WTC11 (cell line): ENCODE results near the gene PGRMC2. TPM values are rescaled to one million over a fixed set of nuclear protein-coding genes. Genes with fewer than 3 reads are reported as not detected.

ENCODE experiments used
- ATAC-seq: fragments of 200-7000 bp; cut with Tn5 transposase; 2 replicates; pipeline ENCODE4 v1.10.0; 2021; ENCODE audit warnings: mild to moderate bottlenecking, moderate library complexity
- CTCF ChIA-PET: fragments of 300-600 bp; sonication (Branson Sonifier 250); formaldehyde crosslinking; loops from one replicate; lab custom pipeline; 2021; ENCODE audit warnings: antibody characterized with exemption; lab: Charles Lee
- POLR2A ChIA-PET: fragments of 350-600 bp; sonication (Branson Sonifier 250); formaldehyde crosslinking; loops from one replicate; lab custom pipeline; 2021; ENCODE audit warnings: antibody characterized with exemption; lab: Charles Lee
- DNase-seq: peaks from one replicate; pipeline ENCODE4 v3.0.0; 2021; ENCODE audit warnings: low spot score
- H3K27ac Mint-ChIP-seq: 2 replicates; pipeline ENCODE4 v1.8.0; 2021; ENCODE audit warnings: mixed read lengths
- H3K27me3 Mint-ChIP-seq: 2 replicates; pipeline ENCODE4 v1.8.0; 2021; ENCODE audit warnings: low read depth, mild to moderate bottlenecking, moderate library complexity, mixed read lengths
- H3K36me3 Mint-ChIP-seq: 2 replicates; pipeline ENCODE4 v1.8.0; 2021; ENCODE audit warnings: mixed read lengths
- H3K4me1 Mint-ChIP-seq: 2 replicates; pipeline ENCODE4 v1.8.0; 2022; ENCODE audit warnings: mixed read lengths
- H3K4me3 Mint-ChIP-seq: 2 replicates; pipeline ENCODE4 v1.8.0; 2021; ENCODE audit warnings: mild to moderate bottlenecking, moderate library complexity, mixed read lengths
- H3K9me3 Mint-ChIP-seq: 2 replicates; pipeline ENCODE4 v1.8.0; 2021; ENCODE audit warnings: mixed read lengths
- HMGA2 ChIP-seq: fragments of 250-450 bp; sonication (Bioruptor Pico); IDR thresholded peaks from 2 replicates; pipeline ENCODE4 v1.4.0; 2021; ENCODE audit warnings: mild to moderate bottlenecking, moderate library complexity
- MYBL2 ChIP-seq: sonication (generic); formaldehyde crosslinking; IDR thresholded peaks from 2 replicates; pipeline ENCODE4 v1.8.1; 2023; ENCODE audit warnings: mild to moderate bottlenecking, moderate library complexity, missing genetic modification reagents
- NR1H2 ChIP-seq: sonication (generic); formaldehyde crosslinking; IDR thresholded peaks from 2 replicates; pipeline ENCODE4 v1.9.0; 2021; ENCODE audit warnings: mild to moderate bottlenecking, moderate library complexity, missing genetic modification reagents
- RELA ChIP-seq: sonication (generic); formaldehyde crosslinking; IDR thresholded peaks from 2 replicates; pipeline ENCODE4 v1.8.1; 2022; ENCODE audit warnings: missing genetic modification reagents, mild to moderate bottlenecking, borderline replicate concordance
- TEAD1 ChIP-seq: sonication (generic); formaldehyde crosslinking; IDR thresholded peaks from 2 replicates; pipeline ENCODE4 v1.8.0; 2022; ENCODE audit warnings: mild to moderate bottlenecking, missing genetic modification reagents
- ZNF121 ChIP-seq: sonication (generic); formaldehyde crosslinking; IDR thresholded peaks from 2 replicates; pipeline ENCODE4 v1.8.0; 2023; ENCODE audit warnings: missing genetic modification reagents
- ZNF396 ChIP-seq: fragments of 250-450 bp; sonication (Bioruptor Pico); IDR thresholded peaks from 2 replicates; pipeline ENCODE4 v1.8.0; 2021; ENCODE audit warnings: mild to moderate bottlenecking, moderate library complexity, borderline replicate concordance
- ZNF423 ChIP-seq: fragments of 250-450 bp; sonication (Bioruptor Pico); IDR thresholded peaks from 2 replicates; pipeline ENCODE4 v2.1.2; 2022; ENCODE audit warnings: mild to moderate bottlenecking, moderate library complexity
- total RNA-seq: library from RNA; stranded (reverse); gene quantifications from 3 replicates; pipeline ENCODE4 v1.2.3, GENCODE V29; 2021
- TF ChIP-seq, protein P1 (sequence below): sonication (generic); formaldehyde crosslinking; IDR thresholded peaks from 2 replicates; pipeline ENCODE4 v1.8.0; 2022; ENCODE audit warnings: mild to moderate bottlenecking, missing genetic modification reagents
- TF ChIP-seq, protein P2 (sequence below): sonication (generic); formaldehyde crosslinking; IDR thresholded peaks from 2 replicates; pipeline ENCODE4 v1.8.1; 2023; ENCODE audit warnings: mild to moderate bottlenecking, missing genetic modification reagents, moderate library complexity
- TF ChIP-seq, protein P3 (sequence below): sonication (generic); formaldehyde crosslinking; IDR thresholded peaks from 2 replicates; pipeline ENCODE4 v1.8.0; 2022; ENCODE audit warnings: mild to moderate bottlenecking, missing genetic modification reagents
- TF ChIP-seq, protein P4 (sequence below): fragments of 250-450 bp; sonication (Bioruptor Pico); IDR thresholded peaks from 2 replicates; pipeline ENCODE4 v1.9.0; 2021; ENCODE audit warnings: moderate library complexity, mild to moderate bottlenecking, inconsistent platforms, borderline replicate concordance
- TF ChIP-seq, protein P5 (sequence below): fragments of 250-450 bp; sonication (Bioruptor Pico); conservative IDR thresholded peaks from 2 replicates; pipeline ENCODE4 v1.9.0; 2021; ENCODE audit warnings: mild to moderate bottlenecking
- TF ChIP-seq, protein P6 (sequence below): sonication (generic); formaldehyde crosslinking; IDR thresholded peaks from 2 replicates; pipeline ENCODE4 v1.8.0; 2023; ENCODE audit warnings: missing genetic modification reagents
- TF ChIP-seq, protein P7 (sequence below): sonication (generic); formaldehyde crosslinking; IDR thresholded peaks from 2 replicates; pipeline ENCODE4 v1.8.1; 2023; ENCODE audit warnings: mild to moderate bottlenecking, missing genetic modification reagents, moderate library complexity
- TF ChIP-seq, protein P8 (sequence below): sonication (generic); formaldehyde crosslinking; IDR thresholded peaks from 2 replicates; pipeline ENCODE4 v1.8.1; 2023; ENCODE audit warnings: mild to moderate bottlenecking, moderate library complexity, missing genetic modification reagents
- TF ChIP-seq, protein P9 (sequence below): sonication (generic); formaldehyde crosslinking; IDR thresholded peaks from 2 replicates; pipeline ENCODE4 v1.8.1; 2023; ENCODE audit warnings: mild to moderate bottlenecking, missing genetic modification reagents
- TF ChIP-seq, protein P10 (sequence below): fragments of 250-450 bp; sonication (Bioruptor Pico); IDR thresholded peaks from 2 replicates; pipeline ENCODE4 v1.8.0; 2021; ENCODE audit warnings: mild to moderate bottlenecking

PGRMC2 gene
- total RNA-seq, 1 experiment from 2014 or later, result 68.2 TPM

DNA sequence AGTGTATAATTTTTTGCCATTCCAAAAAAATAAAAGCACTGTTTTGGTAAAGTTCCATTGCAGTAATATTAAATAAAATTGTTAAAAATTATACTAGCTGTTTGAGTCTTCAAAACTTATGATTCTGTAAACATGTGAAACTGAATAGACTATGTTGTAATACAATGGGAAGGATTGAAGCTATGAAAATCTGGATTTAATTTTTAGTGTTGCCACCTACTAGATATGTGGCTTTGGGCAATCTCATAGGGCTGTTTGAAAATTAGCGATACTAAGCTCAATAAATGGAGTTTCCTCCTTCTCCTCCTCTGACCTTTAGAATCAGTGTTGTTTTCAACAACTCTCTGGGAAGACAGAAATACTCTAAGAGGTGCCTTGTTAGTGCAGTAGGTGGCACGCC, 4.5 kb downstream of the PGRMC2 start (continued):
- no peak for TF ChIP-seq TEAD1 (CRISPR knock-in tag)
- TF ChIP-seq ZNF423 (CRISPR knock-in tag), result no peak

DNA sequence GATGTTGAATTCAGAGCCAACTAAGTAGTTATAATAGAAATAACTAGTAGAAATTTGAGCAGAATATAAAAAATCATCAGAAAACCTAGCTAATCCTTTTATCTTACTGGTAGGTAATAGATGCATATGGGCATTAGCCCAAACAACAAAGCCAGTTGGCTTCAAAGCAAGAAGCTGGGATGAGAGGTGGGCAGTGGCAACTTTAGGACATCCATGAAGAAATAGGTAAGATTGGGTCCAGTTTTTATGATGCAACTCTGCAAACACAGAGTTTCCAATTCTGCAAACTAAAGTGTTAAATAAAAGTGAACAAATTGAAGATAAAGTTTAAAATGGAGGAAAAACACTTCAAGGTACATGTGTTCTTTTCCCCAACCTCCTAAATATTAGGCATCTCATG, 5.1 kb downstream of the PGRMC2 start:
- Mint-ChIP-seq H3K4me1 (peaks cover 42% of the 10 kb centered on the region), H3K27ac (0 out of 2 replicates have a peak overlapping the region, but pooled peaks have one; percentile 14), H3K9me3 (no peaks in the 10 kb centered on the region), H3K27me3 (no peaks in the 10 kb centered on the region), H3K36me3 (peaks cover 15% of the 10 kb centered on the region), H3K4me3 (no peak overlapping the region)
- no peak for DNase-seq
- ChIA-PET POLR2A (no interaction called here), CTCF (no interaction called here)
- ATAC-seq, result no peak
- TF ChIP-seq, protein P1, sequence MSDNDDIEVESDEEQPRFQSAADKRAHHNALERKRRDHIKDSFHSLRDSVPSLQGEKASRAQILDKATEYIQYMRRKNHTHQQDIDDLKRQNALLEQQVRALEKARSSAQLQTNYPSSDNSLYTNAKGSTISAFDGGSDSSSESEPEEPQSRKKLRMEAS (CRISPR knock-in tag), result no peak
- TF ChIP-seq NR1H2, result no peak
- TF ChIP-seq RELA (CRISPR knock-in tag), result no peak
- TF ChIP-seq, protein P2, sequence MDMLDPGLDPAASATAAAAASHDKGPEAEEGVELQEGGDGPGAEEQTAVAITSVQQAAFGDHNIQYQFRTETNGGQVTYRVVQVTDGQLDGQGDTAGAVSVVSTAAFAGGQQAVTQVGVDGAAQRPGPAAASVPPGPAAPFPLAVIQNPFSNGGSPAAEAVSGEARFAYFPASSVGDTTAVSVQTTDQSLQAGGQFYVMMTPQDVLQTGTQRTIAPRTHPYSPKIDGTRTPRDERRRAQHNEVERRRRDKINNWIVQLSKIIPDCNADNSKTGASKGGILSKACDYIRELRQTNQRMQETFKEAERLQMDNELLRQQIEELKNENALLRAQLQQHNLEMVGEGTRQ, result no peak
- TF ChIP-seq ZNF121 (CRISPR knock-in tag), result no peak
- TF ChIP-seq, protein P3, sequence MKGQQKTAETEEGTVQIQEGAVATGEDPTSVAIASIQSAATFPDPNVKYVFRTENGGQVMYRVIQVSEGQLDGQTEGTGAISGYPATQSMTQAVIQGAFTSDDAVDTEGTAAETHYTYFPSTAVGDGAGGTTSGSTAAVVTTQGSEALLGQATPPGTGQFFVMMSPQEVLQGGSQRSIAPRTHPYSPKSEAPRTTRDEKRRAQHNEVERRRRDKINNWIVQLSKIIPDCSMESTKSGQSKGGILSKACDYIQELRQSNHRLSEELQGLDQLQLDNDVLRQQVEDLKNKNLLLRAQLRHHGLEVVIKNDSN (CRISPR knock-in tag), result no peak
- TF ChIP-seq, protein P4, sequence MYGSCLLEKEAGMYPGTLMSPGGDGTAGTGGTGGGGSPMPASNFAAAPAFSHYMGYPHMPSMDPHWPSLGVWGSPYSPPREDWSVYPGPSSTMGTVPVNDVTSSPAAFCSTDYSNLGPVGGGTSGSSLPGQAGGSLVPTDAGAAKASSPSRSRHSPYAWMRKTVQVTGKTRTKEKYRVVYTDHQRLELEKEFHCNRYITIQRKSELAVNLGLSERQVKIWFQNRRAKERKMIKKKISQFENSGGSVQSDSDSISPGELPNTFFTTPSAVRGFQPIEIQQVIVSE (CRISPR knock-in tag), result no peak
- TF ChIP-seq, protein P5, sequence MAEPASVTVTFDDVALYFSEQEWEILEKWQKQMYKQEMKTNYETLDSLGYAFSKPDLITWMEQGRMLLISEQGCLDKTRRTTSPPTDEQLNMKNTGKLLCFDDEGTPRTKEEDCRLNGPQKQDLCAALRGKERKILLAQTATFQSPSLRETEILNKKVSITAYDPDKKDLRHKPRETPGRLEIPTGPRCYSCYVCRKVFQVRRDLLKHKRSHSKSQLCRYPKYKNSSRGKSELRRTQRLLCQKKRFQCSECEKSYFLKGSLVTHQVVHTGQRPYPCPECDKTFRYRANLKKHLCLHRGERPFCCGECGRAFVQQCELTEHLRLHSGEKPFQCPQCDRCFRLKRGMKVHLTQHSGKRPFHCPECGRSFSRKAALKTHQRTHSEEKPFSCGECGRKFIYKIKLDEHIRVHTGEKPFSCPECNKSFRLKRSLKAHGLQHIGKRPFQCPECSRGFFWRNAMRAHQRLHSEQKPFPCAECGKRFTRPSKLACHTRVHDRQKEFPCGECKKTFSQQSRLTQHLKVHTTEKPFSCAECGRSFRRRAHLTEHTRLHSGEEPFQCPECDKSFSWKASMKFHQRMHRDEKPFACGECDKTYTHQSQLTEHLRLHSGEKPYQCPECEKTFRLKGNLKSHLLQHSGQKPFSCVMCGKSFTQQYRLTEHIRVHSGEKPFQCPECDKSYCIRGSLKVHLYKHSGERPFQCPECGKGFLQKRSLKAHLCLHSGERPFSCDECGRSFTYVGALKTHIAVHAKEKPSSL (CRISPR knock-in tag), result no peak
- TF ChIP-seq, protein P6, sequence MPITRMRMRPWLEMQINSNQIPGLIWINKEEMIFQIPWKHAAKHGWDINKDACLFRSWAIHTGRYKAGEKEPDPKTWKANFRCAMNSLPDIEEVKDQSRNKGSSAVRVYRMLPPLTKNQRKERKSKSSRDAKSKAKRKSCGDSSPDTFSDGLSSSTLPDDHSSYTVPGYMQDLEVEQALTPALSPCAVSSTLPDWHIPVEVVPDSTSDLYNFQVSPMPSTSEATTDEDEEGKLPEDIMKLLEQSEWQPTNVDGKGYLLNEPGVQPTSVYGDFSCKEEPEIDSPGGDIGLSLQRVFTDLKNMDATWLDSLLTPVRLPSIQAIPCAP (CRISPR knock-in tag), result no peak
- TF ChIP-seq MYBL2 (CRISPR knock-in tag), result no peak
- TF ChIP-seq, protein P7, sequence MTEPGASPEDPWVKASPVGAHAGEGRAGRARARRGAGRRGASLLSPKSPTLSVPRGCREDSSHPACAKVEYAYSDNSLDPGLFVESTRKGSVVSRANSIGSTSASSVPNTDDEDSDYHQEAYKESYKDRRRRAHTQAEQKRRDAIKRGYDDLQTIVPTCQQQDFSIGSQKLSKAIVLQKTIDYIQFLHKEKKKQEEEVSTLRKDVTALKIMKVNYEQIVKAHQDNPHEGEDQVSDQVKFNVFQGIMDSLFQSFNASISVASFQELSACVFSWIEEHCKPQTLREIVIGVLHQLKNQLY (CRISPR knock-in tag), result no peak
- TF ChIP-seq, protein P8, sequence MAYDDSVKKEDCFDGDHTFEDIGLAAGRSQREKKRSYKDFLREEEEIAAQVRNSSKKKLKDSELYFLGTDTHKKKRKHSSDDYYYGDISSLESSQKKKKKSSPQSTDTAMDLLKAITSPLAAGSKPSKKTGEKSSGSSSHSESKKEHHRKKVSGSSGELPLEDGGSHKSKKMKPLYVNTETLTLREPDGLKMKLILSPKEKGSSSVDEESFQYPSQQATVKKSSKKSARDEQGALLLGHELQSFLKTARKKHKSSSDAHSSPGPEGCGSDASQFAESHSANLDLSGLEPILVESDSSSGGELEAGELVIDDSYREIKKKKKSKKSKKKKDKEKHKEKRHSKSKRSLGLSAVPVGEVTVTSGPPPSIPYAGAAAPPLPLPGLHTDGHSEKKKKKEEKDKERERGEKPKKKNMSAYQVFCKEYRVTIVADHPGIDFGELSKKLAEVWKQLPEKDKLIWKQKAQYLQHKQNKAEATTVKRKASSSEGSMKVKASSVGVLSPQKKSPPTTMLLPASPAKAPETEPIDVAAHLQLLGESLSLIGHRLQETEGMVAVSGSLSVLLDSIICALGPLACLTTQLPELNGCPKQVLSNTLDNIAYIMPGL, result no peak

DNA sequence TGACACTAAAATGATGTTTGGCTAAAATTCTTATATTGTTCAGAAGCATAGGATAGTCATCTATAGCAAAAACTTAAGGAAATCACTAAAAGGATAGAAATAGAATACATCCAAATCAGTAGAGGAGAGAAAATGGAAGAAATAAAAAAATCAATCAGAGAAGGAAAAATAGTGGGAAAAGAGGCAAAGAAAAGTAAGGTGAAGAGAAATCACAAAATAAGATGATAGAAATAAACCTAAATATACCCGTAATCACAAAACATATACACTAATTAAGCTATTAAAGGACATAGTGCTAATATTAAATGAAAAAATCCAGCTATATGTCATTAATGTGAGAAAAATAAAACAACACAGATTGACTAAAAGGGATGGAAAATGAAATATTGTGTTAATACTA, 6.3 kb downstream of the PGRMC2 start:
- Mint-ChIP-seq H3K27ac (no peak overlapping the region), H3K36me3 (peaks cover 15% of the 10 kb centered on the region), H3K9me3 (no peaks in the 10 kb centered on the region), H3K4me3 (no peak overlapping the region), H3K27me3 (no peaks in the 10 kb centered on the region), H3K4me1 (peaks cover 42% of the 10 kb centered on the region)
- ATAC-seq (no peak), DNase-seq (no peak)
- ChIA-PET POLR2A (no interaction called here), CTCF (no interaction called here)
- TF ChIP-seq, protein P9, sequence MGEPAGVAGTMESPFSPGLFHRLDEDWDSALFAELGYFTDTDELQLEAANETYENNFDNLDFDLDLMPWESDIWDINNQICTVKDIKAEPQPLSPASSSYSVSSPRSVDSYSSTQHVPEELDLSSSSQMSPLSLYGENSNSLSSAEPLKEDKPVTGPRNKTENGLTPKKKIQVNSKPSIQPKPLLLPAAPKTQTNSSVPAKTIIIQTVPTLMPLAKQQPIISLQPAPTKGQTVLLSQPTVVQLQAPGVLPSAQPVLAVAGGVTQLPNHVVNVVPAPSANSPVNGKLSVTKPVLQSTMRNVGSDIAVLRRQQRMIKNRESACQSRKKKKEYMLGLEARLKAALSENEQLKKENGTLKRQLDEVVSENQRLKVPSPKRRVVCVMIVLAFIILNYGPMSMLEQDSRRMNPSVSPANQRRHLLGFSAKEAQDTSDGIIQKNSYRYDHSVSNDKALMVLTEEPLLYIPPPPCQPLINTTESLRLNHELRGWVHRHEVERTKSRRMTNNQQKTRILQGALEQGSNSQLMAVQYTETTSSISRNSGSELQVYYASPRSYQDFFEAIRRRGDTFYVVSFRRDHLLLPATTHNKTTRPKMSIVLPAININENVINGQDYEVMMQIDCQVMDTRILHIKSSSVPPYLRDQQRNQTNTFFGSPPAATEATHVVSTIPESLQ (CRISPR knock-in tag), result no peak
- TF ChIP-seq, protein P10, sequence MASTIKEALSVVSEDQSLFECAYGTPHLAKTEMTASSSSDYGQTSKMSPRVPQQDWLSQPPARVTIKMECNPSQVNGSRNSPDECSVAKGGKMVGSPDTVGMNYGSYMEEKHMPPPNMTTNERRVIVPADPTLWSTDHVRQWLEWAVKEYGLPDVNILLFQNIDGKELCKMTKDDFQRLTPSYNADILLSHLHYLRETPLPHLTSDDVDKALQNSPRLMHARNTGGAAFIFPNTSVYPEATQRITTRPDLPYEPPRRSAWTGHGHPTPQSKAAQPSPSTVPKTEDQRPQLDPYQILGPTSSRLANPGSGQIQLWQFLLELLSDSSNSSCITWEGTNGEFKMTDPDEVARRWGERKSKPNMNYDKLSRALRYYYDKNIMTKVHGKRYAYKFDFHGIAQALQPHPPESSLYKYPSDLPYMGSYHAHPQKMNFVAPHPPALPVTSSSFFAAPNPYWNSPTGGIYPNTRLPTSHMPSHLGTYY (CRISPR knock-in tag), result no peak
- no peak for TF ChIP-seq HMGA2 (CRISPR knock-in tag)
- TF ChIP-seq, protein P1 (CRISPR knock-in tag), result no peak
- TF ChIP-seq, protein P5 (CRISPR knock-in tag), result no peak
- TF ChIP-seq ZNF396, result no peak
